GM18861 (cell line): ENCODE results near the gene TMTC1.
"Not testable (repeated sequence)": the region's sequence is repeated elsewhere in the genome, so short reads cannot be mapped to it uniquely, and the experiment has no call there.

Experiments used
- ATAC-seq: cut with Tn5 transposase; IDR thresholded peaks from one replicate; pipeline ENCODE4 v1.9.1; 2021; ENCODE audit not compliant: unreplicated experiment

Gene TMTC1

DNA sequence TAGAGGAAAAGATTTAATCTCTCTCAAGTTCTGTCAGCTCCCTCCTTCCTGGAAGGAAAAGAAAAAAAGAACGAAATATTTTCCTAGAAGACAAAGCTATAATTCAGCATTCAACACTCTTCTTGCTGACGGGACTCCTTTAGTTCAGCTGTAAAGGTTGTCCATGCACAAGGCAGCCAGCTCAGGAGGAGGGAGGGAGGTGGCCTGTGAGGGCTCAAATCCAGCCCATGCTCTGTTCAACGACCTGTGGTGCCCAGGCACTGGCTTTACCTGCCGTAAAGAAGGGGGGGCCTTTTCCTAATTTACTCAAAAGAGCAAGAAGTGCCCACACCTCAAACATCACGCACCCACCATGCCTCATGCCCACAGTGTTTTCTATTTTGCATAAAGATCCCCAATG, 109.3 kb downstream of the TMTC1 start:
- no peak for ATAC-seq

DNA sequence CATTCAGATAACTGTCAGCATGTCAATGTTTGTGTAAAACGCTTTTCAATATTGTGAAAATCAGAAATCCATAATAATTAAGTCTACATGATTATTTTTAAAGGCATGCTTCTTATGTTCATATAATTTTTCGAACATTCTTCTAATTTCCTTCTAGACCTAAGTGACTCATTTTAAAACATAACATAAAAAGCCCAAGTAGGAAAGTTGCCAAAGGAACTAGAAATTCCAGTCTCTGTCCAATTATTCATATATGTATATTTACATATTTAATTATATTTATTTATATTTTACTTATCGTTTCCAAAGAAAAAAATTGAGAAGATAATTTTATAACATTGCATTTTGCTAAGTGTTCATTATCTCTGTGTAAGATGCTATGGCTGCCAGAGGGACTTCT, 110.4 kb downstream of the TMTC1 start:
- ATAC-seq: no peak

DNA sequence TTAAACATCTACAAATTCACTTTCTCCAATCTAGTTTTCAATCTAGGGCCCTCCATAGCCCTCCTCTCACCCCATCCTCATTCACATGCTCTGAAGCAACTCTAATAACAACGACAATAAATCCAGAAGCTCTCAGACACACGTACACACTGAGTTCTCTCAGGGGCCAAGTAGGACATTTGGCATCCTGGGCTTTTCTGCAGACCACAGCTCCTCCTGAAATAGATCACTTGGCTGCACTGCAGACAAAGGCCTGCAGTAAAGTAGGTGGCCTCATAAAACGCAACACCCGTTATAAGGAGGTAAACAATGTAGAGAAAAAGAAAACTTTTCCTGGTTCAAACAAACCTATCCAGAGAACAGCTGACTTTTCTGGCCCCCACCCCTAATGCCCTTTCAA, 111.2 kb downstream of the TMTC1 start:
- no peak for ATAC-seq

DNA sequence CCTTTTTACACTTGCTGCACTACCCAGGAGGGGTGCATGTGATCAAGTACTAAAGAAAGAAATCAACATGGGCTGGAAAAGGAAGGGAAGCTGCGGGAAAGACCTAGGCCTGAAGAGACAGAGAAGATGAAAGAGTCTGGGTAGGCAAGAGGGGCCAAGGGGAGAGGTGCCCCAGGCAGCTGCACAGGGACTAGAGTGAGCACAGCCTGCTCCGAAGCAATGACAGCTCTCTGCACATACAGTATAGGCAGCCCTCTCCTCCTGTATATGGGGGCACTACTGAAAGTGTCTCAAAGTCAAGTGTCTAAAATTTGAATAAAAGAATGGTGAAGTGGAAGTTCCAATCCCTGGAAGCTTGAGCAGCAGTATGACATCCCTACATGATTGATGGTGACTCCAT, 112.0 kb downstream of the TMTC1 start:
- ATAC-seq: no peak

DNA sequence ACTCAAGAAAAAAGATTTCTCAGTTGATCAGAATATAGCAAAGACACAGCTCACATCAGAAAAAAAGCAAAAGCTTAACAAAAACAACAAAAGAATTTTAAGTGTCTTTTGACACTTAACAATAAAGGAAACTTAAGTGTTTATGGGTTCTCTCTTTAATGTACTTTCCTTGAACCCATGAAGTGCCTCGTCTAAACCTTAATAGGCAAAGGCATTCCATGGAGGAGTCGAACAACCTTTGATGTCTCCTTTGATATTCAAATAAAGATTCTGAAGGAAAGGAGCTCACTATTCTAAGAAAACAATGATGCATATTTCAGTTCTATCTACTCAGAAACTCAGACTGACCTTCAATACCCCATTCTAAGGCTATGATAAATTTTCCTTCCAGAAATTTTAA, 116.7 kb downstream of the TMTC1 start:
- no peak for ATAC-seq

DNA sequence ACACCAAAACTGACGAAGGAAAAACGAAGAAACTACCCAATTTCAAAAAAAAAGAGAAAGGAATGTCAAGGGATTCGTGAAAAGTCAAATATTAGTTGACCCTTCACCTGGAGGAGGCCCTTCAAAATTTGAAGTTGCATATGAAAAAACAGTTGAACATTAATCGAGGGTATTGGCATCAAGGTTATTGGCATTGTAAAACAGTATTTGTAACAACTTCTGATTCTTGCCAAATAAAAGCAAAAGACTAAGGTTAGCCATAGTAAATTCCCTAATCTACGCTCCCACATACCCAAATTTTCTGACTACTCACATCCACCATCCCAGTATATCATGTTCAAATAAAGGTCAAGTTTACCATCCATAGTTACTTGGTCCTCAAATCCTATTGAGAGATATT, 118.6 kb downstream of the TMTC1 start:
- ATAC-seq: no peak

DNA sequence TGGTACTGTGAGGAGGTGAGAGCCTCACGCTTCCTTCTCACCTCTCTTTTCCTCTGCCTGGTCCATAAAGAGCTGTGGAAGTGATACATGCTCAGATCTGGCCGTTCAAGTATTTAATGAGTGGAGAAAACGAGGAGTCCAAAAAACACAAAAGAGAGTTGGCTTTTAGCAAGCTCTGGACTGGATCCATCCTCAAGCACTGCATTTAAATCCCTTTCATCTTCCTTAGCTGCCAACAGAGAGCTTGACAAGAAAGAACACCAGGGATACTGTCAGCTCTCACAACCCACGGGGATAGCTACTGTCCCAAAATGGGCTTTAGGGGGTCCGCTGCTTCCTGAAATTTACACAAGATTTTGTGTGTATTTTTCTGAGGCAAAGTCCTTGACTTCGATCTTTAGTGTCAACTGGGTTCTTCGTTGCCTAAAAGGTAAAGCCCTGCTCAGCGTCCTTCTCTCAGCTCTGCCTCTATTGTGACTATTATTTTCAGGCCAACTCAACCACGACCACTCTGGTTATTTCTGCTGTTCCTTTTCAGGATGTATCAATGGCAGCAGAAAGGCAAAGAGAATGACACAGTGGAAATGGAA, 120.9 kb downstream of the TMTC1 start:
- ATAC-seq: no peak

DNA sequence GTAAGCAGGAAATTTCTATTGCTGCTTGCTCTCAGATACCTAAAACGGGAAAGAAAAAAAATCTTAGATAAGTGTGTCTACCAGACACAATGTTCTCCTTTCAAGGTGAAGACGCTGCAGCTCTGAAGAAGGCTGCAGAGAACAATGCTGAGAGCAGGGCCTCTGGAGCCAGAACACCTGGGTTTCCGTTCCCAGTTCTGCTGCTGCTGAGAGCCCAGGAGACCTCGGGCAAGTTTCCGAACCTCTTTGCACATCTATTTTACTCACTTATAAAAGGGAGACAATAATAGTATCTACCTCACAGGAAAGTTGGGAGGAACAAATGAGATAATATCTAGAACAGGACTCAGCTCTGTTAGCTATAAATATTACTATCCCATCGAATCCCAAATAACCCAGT, 122.9 kb downstream of the TMTC1 start:
- no peak for ATAC-seq

DNA sequence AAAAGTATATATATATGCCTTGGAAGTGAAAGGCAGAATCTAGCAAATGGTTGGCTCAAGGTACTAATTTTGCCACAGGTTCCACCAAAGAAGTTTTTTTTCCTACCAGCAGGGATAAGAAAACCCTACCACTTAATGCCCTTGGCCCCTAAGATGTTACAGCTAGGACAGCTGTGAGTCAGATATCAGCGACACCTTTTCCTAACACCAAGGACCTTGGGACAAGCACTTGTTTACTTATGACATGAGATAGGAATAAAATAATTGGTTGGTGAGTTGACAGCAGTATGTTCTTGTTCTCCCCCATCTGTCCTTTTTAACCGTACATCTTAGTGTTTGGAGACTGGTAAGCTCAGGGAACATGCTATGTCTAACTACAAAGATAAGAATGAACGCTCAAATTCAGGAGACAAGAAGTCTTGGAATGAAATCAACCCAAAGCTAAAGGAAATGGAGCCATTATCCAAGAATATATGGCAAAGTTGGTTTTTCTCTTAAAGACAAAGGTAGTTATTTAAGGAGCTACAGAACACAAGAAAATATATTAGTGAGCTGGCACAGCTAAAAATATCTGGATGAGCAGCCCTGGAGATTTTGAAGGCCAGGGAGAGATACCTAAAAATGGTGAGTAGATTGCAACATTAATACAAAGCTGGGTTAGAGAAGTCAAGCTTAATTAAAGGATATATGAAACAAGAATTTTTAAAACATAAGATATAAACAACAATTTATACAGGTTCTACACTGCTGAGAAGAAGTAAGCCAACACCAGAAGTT, 126.8 kb downstream of the TMTC1 start:
- ATAC-seq: no peak

DNA sequence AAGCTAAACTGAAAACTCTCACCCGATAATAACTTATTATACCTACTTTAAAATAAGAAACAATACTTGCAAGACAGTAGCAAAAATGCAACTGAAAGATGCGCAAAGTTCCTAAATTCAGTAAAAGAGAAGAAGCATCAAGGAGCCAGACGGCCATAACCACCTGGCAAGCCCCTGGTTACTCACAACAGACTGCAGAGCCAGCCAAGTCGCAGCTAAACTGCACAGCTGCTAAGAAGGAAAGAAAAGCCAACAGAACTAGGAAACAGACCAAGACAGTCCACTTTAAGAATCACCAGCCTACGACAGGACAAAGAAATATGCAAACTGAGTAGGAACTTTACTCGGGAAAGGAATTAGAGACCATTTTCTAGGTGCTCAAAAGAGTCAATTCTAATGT, 127.9 kb downstream of the TMTC1 start:
- no peak for ATAC-seq

DNA sequence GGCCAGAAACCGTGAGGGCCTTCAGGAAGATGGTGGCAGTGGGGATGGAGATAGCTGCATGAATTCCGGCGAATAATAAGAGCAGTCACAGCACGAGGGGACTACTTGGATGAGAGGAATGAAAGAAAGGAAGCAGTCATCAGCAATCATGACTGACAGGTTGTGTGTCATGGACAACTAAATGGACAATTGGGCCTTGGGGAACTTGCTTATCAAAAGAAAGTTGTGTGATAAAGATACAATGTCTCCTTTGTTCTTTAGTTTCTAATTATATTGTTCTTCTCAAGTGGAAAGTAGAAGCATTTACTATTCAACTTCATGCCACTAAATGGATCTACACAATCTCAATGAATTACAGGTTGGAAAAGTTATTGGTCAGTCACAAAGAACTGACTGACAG, 130.5 kb downstream of the TMTC1 start:
- no peak for ATAC-seq

DNA sequence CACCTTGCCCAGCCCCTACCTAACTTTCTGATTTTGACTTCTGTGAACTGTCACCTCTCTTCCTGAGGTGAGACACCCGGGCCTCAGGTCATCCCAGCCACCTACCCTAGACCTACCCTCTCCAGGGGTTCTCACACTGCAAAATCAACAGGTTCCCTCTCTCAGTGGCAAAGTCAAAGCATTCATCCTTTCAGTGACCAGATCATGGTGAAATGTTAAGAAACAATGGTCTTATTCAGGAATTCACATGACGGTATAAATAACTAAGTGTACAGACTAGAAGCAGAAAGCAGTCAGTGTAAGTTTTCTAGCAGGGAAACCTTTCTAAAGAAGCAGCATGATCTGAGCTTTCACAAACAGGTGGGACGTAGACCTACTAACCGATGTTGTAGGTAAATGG, 133.4 kb downstream of the TMTC1 start:
- ATAC-seq: no peak

DNA sequence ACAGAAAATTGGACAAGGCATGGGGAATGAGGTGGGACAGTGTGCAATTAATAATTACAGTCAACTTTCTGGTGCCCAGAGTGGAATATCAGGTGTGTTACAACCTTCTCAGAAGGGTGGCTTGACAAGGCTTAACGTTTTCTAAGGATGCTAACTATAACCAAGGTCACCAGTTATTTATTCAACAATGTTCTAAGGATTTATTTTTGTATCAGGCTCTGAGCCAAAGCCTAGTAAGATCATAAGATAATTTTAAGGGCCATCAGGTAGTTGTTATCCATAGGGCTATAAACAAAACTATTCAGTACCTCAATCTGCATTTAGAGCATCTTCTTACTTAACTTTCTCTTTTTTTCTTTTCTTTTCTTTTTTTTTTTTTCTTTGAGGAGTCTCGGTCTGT, 134.0 kb downstream of the TMTC1 start:
- ATAC-seq: no peak

DNA sequence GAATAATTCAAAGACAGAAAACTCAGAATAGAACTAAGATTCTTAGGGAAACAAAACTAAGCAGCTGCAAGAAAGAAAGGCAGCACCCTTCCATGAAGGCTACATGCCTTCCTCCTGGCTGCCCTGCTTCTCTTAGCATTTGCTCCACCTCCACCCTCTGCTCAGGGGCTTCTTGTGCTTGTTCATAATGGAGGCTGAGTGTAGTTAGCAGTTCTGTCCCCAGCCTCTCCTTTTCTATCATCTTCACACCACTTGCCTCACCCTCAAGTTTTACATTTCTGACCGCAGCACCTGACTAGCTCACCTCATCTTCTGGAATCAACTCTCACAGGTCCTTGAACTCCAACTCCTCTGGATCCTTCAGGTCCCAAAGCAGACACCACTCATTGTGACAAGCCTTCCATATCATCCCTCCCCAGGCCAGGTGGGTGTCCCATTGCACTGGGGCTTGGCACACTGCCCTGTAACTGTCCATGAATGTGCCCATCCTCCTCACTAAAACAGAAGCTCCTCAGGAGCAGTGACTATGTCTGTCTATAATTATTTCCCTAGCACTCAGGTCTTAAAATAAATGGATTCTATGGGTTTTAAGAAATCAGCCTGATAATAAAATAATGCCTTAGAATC, 139.1 kb downstream of the TMTC1 start:
- no peak for ATAC-seq

DNA sequence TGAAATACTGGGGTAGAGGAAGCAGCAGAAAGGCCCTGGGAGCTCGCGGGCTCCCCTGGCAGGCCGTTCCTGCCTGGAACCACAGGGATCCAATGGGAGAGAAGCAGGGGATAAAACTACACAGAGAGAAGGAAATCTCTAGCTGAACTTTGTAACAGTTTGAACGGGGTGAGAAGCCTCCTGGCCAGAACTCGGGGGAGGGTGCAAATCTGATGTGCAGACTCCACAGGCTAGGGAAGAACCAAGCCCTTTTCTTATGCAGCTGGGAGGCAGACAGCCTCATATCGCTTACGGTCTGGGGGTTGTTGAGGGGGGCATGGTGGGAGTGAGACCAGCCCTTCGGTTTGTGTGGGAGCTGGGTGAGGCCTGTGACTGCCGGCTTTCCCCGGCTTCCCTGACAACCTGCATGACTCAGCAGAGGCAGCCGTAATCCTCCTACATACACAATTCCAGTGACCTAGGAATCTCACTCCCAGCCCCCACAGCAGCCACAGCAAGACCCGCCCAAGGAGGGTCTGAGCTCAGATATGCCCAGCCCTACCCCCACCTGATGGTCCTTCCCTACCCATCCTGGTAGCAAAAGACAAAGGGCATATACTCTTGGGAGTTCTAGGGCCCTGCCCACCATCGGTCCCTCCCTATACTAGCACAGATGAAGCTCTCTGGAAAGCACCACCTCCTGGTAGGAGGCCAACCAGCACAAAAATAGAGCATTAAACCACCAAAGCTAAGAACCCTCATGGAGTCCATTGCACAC, 143.0 kb downstream of the TMTC1 start:
- no peak for ATAC-seq

DNA sequence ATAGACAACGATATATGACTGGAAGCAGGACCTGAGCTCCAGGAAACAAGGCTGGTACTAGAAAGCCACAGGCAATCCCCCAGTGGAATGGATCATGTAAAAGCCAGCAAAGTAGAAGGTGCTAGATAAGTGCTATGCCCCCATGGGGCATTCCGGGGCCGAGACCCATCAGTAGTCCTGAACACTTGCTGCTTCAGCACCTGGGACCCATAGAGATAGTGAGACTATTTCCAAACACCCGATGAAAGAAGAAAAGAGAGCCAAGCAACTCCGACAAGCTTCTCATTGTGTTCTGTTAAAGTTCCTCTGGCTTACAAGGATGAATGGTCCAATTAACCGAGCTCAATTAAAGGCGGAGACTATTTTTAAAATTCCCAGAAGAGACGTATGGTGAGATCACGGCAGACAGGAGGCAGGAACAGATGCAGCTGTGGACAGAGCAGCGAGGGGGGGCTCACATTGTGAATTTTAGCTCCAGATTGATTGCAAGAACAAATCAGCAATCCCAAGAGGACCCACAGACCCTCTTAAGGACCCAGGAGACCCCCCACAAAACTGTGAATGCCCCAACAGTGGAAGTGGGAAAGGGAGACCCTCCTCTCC, 143.7 kb downstream of the TMTC1 start:
- no peak for ATAC-seq

DNA sequence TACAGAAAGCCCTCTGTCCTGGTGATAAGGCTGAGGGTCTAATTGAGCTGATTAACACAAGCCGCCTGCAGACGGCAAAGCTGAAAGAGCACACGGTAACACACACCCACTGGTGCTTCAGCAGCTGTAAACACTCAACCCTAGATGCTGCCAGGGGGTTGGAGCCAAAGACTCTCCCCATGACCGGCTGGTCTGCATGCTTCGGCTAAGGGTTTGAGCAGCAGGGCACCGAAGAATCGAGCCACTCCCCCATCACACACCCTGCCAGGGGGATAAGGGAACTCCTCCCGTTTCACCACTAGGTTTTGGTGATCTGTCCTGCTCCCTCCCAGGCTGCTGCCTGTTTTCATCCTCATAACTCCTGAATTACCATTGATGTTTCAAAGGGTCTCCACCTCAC, 145.2 kb downstream of the TMTC1 start:
- no peak for ATAC-seq

DNA sequence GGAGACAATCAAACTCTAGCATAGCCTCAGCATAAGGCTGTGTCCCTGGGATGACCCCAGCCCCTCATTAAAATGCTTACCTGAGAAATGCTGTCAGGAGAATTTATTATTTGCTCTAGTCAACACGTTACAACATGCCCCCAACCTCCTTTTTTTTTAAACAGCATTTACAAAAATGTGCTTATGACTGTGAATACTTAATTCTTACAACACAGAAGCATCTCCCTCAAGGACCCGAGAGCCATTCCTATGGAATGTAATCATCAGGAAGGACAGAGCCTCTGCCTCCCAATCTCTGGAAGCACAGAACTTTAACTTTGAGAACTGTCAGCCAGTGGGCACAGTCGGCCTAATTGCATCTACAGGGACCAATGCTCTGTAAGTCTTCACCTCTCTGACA, 149.7 kb downstream of the TMTC1 start:
- no peak for ATAC-seq

DNA sequence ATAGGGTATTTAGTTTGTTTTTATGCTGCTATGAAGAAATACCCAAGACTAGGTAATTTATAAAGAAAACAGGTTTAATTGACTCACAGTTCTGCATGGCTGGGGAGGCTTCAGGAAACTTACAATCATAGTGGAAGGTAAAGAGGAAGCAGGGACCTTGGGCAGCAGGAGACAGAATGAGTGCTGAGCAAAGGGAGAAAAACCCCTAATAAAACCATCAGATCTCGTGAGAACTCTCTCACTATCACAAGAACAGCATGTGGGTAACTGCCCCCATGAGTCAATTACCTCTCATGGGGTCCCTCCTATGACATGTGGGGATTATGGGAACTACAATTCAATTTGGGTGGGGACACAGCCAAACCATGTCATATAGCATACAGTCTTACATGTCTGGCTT, 153.6 kb downstream of the TMTC1 start:
- ATAC-seq: not testable (repeated sequence)

DNA sequence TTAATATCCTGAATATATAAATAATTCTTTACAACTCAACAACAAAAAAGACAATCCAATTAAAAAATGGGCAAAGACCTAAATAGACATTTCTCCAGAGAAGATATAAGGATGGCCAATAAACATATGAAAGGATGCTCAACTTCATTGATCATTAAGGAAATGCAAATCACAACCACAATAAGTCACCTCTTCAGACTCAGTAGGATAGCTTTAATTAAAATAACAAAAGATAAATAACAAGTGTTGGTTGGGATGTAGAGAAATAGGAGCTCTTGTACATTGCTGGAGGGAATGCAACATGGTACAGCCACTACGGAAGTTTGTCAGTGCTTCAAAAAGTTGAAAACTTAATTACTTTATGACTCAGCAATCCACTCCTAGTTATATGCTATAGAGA, 156.5 kb downstream of the TMTC1 start:
- no peak for ATAC-seq

DNA sequence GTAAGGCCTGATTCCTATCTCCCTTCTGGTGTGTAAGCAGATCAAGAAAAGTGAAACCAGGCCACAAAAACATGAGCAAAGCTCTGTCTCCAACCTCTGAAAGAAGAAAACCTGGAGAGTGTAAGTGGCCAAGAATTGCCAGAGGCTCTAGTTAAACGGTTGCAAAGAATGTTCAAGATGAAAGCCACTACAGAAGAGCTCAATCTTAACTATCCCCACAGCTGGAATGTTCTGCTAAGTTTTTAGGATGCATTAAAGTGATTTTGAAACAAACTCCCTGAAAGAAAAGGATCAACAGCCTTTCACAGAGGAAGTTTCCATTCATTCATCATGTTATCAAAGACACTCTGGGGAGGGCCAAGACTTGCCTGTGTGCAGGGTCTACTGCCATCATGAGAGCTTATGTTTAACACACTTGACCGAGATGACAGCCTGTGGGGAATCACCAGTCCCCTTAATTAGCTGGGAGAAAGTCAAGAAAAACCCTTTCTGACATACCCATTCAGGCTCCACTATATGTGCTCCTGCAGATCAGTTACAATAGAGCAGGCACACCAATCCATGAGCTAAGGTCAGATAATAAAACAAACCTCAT, 158.3 kb downstream of the TMTC1 start:
- no peak for ATAC-seq
